ENCODE measurements around the gene COPG2.
"Not testable (repeated sequence)": the region's sequence is repeated elsewhere in the genome, so short reads cannot be mapped to it uniquely, and the experiment has no call there.

COPG2 gene

GRCh38 chr7:130542297-130542696 lies 126.3 kb downstream of the COPG2 start:
- H2BK12ac ChIP-seq (ENCODE audit: low read length in 2 of 2); H4K91ac ChIP-seq (ENCODE audit: low read length); H3K9me3 ChIP-seq (ENCODE audit: control insufficient read depth, low read length); H3K27me3 ChIP-seq (ENCODE audit: control insufficient read depth in 1 of 2, insufficient read depth in 1 of 2, low read length in 2 of 2); DNase-seq; H2BK15ac ChIP-seq (ENCODE audit: low read depth, poor library complexity, severe bottlenecking); H3K18ac ChIP-seq (ENCODE audit: low read depth in 1 of 2, low read length in 2 of 2); H3K9ac ChIP-seq (ENCODE audit: low read length); H4K8ac ChIP-seq (ENCODE audit: low read length); H2AK5ac ChIP-seq (ENCODE audit: low read length, severe bottlenecking); H3K4ac ChIP-seq (ENCODE audit: low read depth in 1 of 2, low read length in 2 of 2); H3K23ac ChIP-seq (ENCODE audit: low read length in 2 of 2); H3K14ac ChIP-seq (ENCODE audit: low read length in 2 of 2); H3K4me3 ChIP-seq (ENCODE audit: insufficient read depth in 1 of 2, low read depth in 1 of 2, low read length in 2 of 2); H3K4me1 ChIP-seq (ENCODE audit: control insufficient read depth, insufficient read depth, low read depth, low read length); H2BK5ac ChIP-seq (ENCODE audit: low read depth, low read length, poor library complexity, severe bottlenecking); H3K27ac ChIP-seq (ENCODE audit: low read length, poor library complexity, severe bottlenecking); H3K79me1 ChIP-seq (replicated peaks; ENCODE audit: low read length, poor library complexity, severe bottlenecking); H2AFZ ChIP-seq (ENCODE audit: low read depth, low read length); H2BK120ac ChIP-seq (ENCODE audit: low read depth, low read length); H3K4me2 ChIP-seq (ENCODE audit: low read length, poor library complexity, severe bottlenecking): not testable (repeated sequence)
- peaks cover 33 to 34% of the 10 kb centered on the region in 2 experiments for H3K36me3 ChIP-seq (ENCODE audit: control insufficient read depth in 1 of 2, insufficient read depth in 2 of 2, low read depth in 1 of 2, low read length in 2 of 2)
- 94% methylated on average over 4 of the region's 4 CpGs for WGBS

GRCh38 chr7:130541287-130541686 lies 127.3 kb downstream of the COPG2 start:
- not testable (repeated sequence) for H3K27me3 ChIP-seq (ENCODE audit: control insufficient read depth in 1 of 2, insufficient read depth in 1 of 2, low read length in 2 of 2); H3K79me1 ChIP-seq (replicated peaks; ENCODE audit: low read length, poor library complexity, severe bottlenecking); H3K9ac ChIP-seq (ENCODE audit: low read length); H2BK12ac ChIP-seq (ENCODE audit: low read length in 2 of 2); H3K27ac ChIP-seq (ENCODE audit: low read length, poor library complexity, severe bottlenecking); H3K4me1 ChIP-seq (ENCODE audit: control insufficient read depth, insufficient read depth, low read depth, low read length); H3K14ac ChIP-seq (ENCODE audit: low read length in 2 of 2); H2BK120ac ChIP-seq (ENCODE audit: low read depth, low read length); H3K4me3 ChIP-seq (ENCODE audit: insufficient read depth in 1 of 2, low read depth in 1 of 2, low read length in 2 of 2); H3K23ac ChIP-seq (ENCODE audit: low read length in 2 of 2); H2BK5ac ChIP-seq (ENCODE audit: low read depth, low read length, poor library complexity, severe bottlenecking); H3K4me2 ChIP-seq (ENCODE audit: low read length, poor library complexity, severe bottlenecking); H2AFZ ChIP-seq (ENCODE audit: low read depth, low read length); H2AK5ac ChIP-seq (ENCODE audit: low read length, severe bottlenecking); H3K4ac ChIP-seq (ENCODE audit: low read depth in 1 of 2, low read length in 2 of 2); H4K91ac ChIP-seq (ENCODE audit: low read length); H3K9me3 ChIP-seq (ENCODE audit: control insufficient read depth, low read length); H4K8ac ChIP-seq (ENCODE audit: low read length); H2BK15ac ChIP-seq (ENCODE audit: low read depth, poor library complexity, severe bottlenecking); H3K18ac ChIP-seq (ENCODE audit: low read depth in 1 of 2, low read length in 2 of 2); DNase-seq
- WGBS = 95% methylated on average over 7 of the region's 7 CpGs
- peaks cover 23 to 41% of the 10 kb centered on the region in 2 experiments for H3K36me3 ChIP-seq (ENCODE audit: control insufficient read depth in 1 of 2, insufficient read depth in 2 of 2, low read depth in 1 of 2, low read length in 2 of 2)

GRCh38 chr7:130537894-130538293 lies 130.7 kb downstream of the COPG2 start:
- H3K4me3 ChIP-seq (ENCODE audit: insufficient read depth in 1 of 2, low read depth in 1 of 2, low read length in 2 of 2); H2BK12ac ChIP-seq (ENCODE audit: low read length in 2 of 2); H3K4me1 ChIP-seq (ENCODE audit: control insufficient read depth, insufficient read depth, low read depth, low read length); H3K23ac ChIP-seq (ENCODE audit: low read length in 2 of 2); H4K8ac ChIP-seq (ENCODE audit: low read length); H3K4me2 ChIP-seq (ENCODE audit: low read length, poor library complexity, severe bottlenecking); H3K14ac ChIP-seq (ENCODE audit: low read length in 2 of 2); H3K27ac ChIP-seq (ENCODE audit: low read length, poor library complexity, severe bottlenecking); H3K4ac ChIP-seq (ENCODE audit: low read depth in 1 of 2, low read length in 2 of 2); H2AK5ac ChIP-seq (ENCODE audit: low read length, severe bottlenecking); H4K91ac ChIP-seq (ENCODE audit: low read length); H3K18ac ChIP-seq (ENCODE audit: low read depth in 1 of 2, low read length in 2 of 2); H2BK5ac ChIP-seq (ENCODE audit: low read depth, low read length, poor library complexity, severe bottlenecking); H3K27me3 ChIP-seq (ENCODE audit: control insufficient read depth in 1 of 2, insufficient read depth in 1 of 2, low read length in 2 of 2); H2BK15ac ChIP-seq (ENCODE audit: low read depth, poor library complexity, severe bottlenecking); H2BK120ac ChIP-seq (ENCODE audit: low read depth, low read length); H2AFZ ChIP-seq (ENCODE audit: low read depth, low read length); H3K9ac ChIP-seq (ENCODE audit: low read length); H3K79me1 ChIP-seq (replicated peaks; ENCODE audit: low read length, poor library complexity, severe bottlenecking); H3K9me3 ChIP-seq (ENCODE audit: control insufficient read depth, low read length): not testable (repeated sequence)
- DNase-seq = peak; percentile 31
- WGBS = 91% methylated on average over 6 of the region's 6 CpGs
- H3K36me3 ChIP-seq (ENCODE audit: control insufficient read depth in 1 of 2, insufficient read depth in 2 of 2, low read depth in 1 of 2, low read length in 2 of 2) = peaks cover 35 to 64% of the 10 kb centered on the region in 2 experiments

- WGBS = 93% methylated on average over 2 of the region's 2 CpGs
- H4K8ac ChIP-seq (ENCODE audit: low read length) = no peak overlapping the region
- no peak overlapping the region for H3K4me3 ChIP-seq (ENCODE audit: insufficient read depth in 1 of 2, low read depth in 1 of 2, low read length in 2 of 2)
- H2BK15ac ChIP-seq (ENCODE audit: low read depth, poor library complexity, severe bottlenecking) = no peak overlapping the region
- no peak overlapping the region for H3K4ac ChIP-seq (ENCODE audit: low read depth in 1 of 2, low read length in 2 of 2)
- no peak overlapping the region for H4K91ac ChIP-seq (ENCODE audit: low read length)
- H3K27me3 ChIP-seq (ENCODE audit: control insufficient read depth in 1 of 2, insufficient read depth in 1 of 2, low read length in 2 of 2) = no peaks in the 10 kb centered on the region
- no peak overlapping the region for H2BK120ac ChIP-seq (ENCODE audit: low read depth, low read length)
- no peak overlapping the region for H2AFZ ChIP-seq (ENCODE audit: low read depth, low read length)
- peaks cover 16% of the 10 kb centered on the region for H3K79me1 ChIP-seq (replicated peaks; ENCODE audit: low read length, poor library complexity, severe bottlenecking)
- no peak overlapping the region for H2BK12ac ChIP-seq (ENCODE audit: low read length in 2 of 2)
- no peak overlapping the region for H3K18ac ChIP-seq (ENCODE audit: low read depth in 1 of 2, low read length in 2 of 2)
- no peak overlapping the region for H3K23ac ChIP-seq (ENCODE audit: low read length in 2 of 2)
- no peak overlapping the region for H2AK5ac ChIP-seq (ENCODE audit: low read length, severe bottlenecking)
- H3K27ac ChIP-seq (ENCODE audit: low read length, poor library complexity, severe bottlenecking) = no peak overlapping the region
- H3K9ac ChIP-seq (ENCODE audit: low read length) = no peak overlapping the region
- DNase-seq = peak; percentile 18
- H3K9me3 ChIP-seq (ENCODE audit: control insufficient read depth, low read length) = no peaks in the 10 kb centered on the region
- H2BK5ac ChIP-seq (ENCODE audit: low read depth, low read length, poor library complexity, severe bottlenecking) = no peak overlapping the region
- no peak overlapping the region for H3K4me2 ChIP-seq (ENCODE audit: low read length, poor library complexity, severe bottlenecking)
- H3K14ac ChIP-seq (ENCODE audit: low read length in 2 of 2) = no peak overlapping the region
- peaks cover 38 to 60% of the 10 kb centered on the region in 2 experiments for H3K36me3 ChIP-seq (ENCODE audit: control insufficient read depth in 1 of 2, insufficient read depth in 2 of 2, low read depth in 1 of 2, low read length in 2 of 2)
- H3K4me1 ChIP-seq (ENCODE audit: control insufficient read depth, insufficient read depth, low read depth, low read length) = peaks cover 2% of the 10 kb centered on the region
Measured at GRCh38 chr7:130529417-130529816, 139.1 kb downstream of the COPG2 start.
